ENCODE results near the gene CEACAM1. TPM values are rescaled to one million over a fixed set of nuclear protein-coding genes. Genes with fewer than 3 reads are reported as not detected.

CEACAM1 gene
- total and polyA plus RNA-seq, 2 donors (not counting 1 experiment from before 2014, with no cell fraction given), result 0.03 TPM; not detected in 1

GRCh38 chr19:42544146-42544545, 15.9 kb upstream of the CEACAM1 start:
- H4K20me1 ChIP-seq (ENCODE audit: control insufficient read depth, extremely low read depth, insufficient read depth, low read length), result no peaks in the 10 kb centered on the region

GRCh38 chr19:42542791-42543190, 14.5 kb upstream of the CEACAM1 start:
- Histone ChIP-seq H4K20me1 (ENCODE audit: control insufficient read depth, extremely low read depth, insufficient read depth, low read length) (no peaks in the 10 kb centered on the region), H3K9me3 (ENCODE audit: control insufficient read depth, insufficient read depth, low read depth, low read length) (no peaks in the 10 kb centered on the region), H3K4me2 (ENCODE audit: extremely low read depth, insufficient read depth, low read length) (no peak overlapping the region), H3K9ac (ENCODE audit: insufficient read depth, low read length) (no peak overlapping the region), H3K36me3 (ENCODE audit: control insufficient read depth, insufficient read depth, low read length) (no peaks in the 10 kb centered on the region), H3K27me3 (ENCODE audit: control insufficient read depth, insufficient read depth, low read length) (no peaks in the 10 kb centered on the region), H3K79me2 (ENCODE audit: control insufficient read depth, insufficient read depth, low read length) (no peaks in the 10 kb centered on the region), H3K27ac (ENCODE audit: insufficient read depth, low read length) (no peak overlapping the region), H3K4me3 (replicated peaks in 1 of 4; ENCODE audit: control extremely low read depth in 1 of 4, insufficient read depth in 1 of 4, low read depth in 3 of 4, low read length in 4 of 4) (no peak overlapping the region), H2AFZ (ENCODE audit: low read length) (no peak overlapping the region), H3K4me1 (ENCODE audit: control insufficient read depth, extremely low read depth, insufficient read depth, low read length) (no peaks in the 10 kb centered on the region)
- DNase-seq (ENCODE audit: low read depth in 2 of 2), result no peak
- TF ChIP-seq, protein P1, sequence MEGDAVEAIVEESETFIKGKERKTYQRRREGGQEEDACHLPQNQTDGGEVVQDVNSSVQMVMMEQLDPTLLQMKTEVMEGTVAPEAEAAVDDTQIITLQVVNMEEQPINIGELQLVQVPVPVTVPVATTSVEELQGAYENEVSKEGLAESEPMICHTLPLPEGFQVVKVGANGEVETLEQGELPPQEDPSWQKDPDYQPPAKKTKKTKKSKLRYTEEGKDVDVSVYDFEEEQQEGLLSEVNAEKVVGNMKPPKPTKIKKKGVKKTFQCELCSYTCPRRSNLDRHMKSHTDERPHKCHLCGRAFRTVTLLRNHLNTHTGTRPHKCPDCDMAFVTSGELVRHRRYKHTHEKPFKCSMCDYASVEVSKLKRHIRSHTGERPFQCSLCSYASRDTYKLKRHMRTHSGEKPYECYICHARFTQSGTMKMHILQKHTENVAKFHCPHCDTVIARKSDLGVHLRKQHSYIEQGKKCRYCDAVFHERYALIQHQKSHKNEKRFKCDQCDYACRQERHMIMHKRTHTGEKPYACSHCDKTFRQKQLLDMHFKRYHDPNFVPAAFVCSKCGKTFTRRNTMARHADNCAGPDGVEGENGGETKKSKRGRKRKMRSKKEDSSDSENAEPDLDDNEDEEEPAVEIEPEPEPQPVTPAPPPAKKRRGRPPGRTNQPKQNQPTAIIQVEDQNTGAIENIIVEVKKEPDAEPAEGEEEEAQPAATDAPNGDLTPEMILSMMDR (conservative IDR thresholded peaks at IDR 0.05 in 1 of 2, IDR thresholded peaks at IDR 0.05 in 1 of 2; ENCODE audit: low read depth in 1 of 2, low read length in 2 of 2), result no peak
- no peak for TF ChIP-seq EZH2 (IDR thresholded peaks at IDR 0.05; ENCODE audit: low read length, missing control alignments)

More at GRCh38 chr19:42544146-42544545, 15.9 kb upstream of the CEACAM1 start:
- Histone ChIP-seq H3K9me3 (ENCODE audit: control insufficient read depth, insufficient read depth, low read depth, low read length) (no peaks in the 10 kb centered on the region), H2AFZ (ENCODE audit: low read length) (no peak overlapping the region), H3K9ac (ENCODE audit: insufficient read depth, low read length) (no peak overlapping the region), H3K36me3 (ENCODE audit: control insufficient read depth, insufficient read depth, low read length) (no peaks in the 10 kb centered on the region), H3K27me3 (ENCODE audit: control insufficient read depth, insufficient read depth, low read length) (no peaks in the 10 kb centered on the region), H3K4me1 (ENCODE audit: control insufficient read depth, extremely low read depth, insufficient read depth, low read length) (no peaks in the 10 kb centered on the region), H3K4me3 (replicated peaks in 1 of 4; ENCODE audit: control extremely low read depth in 1 of 4, insufficient read depth in 1 of 4, low read depth in 3 of 4, low read length in 4 of 4) (no peak overlapping the region), H3K27ac (ENCODE audit: insufficient read depth, low read length) (no peak overlapping the region), H3K4me2 (ENCODE audit: extremely low read depth, insufficient read depth, low read length) (no peak overlapping the region), H3K79me2 (ENCODE audit: control insufficient read depth, insufficient read depth, low read length) (no peaks in the 10 kb centered on the region)
- DNase-seq (ENCODE audit: low read depth in 2 of 2), result no peak
- TF ChIP-seq EZH2 (IDR thresholded peaks at IDR 0.05; ENCODE audit: low read length, missing control alignments), result no peak

DNA sequence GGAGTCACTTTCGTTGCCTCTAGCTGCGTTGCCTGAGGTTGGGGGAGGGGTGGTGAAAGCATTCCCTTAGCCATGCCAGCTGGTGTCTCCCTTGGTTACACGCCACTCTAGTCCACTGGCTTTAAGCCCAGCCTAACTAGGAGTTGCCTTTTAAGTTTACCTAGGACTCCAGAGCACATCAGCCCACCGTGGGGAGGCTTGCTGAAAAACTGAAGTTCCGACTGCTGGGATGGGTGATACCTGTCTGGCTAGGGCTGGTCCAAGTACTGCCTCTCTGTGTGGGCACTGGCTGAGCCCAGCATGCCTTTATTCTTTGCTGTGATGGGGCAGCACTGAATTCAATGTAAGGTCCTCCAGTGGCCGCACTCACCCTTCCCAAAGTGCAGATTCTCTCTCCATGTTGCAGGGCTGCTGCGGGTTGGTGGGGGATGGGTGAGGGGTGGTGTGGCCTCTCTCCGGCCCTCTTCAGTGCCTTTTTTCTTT, 11.8 kb upstream of the CEACAM1 start:
- no peaks in the 10 kb centered on the region for H3K36me3 ChIP-seq (ENCODE audit: control insufficient read depth, insufficient read depth, low read length)
- H3K9me3 ChIP-seq (ENCODE audit: control insufficient read depth, insufficient read depth, low read depth, low read length), result no peaks in the 10 kb centered on the region
- H3K4me3 ChIP-seq (replicated peaks in 1 of 4; ENCODE audit: control extremely low read depth in 1 of 4, insufficient read depth in 1 of 4, low read depth in 3 of 4, low read length in 4 of 4), result no peak overlapping the region
- no peak overlapping the region for H2AFZ ChIP-seq (ENCODE audit: low read length)
- no peak overlapping the region for H3K4me2 ChIP-seq (ENCODE audit: extremely low read depth, insufficient read depth, low read length)
- no peak overlapping the region for H3K27ac ChIP-seq (ENCODE audit: insufficient read depth, low read length)
- TF ChIP-seq EZH2 (IDR thresholded peaks at IDR 0.05; ENCODE audit: low read length, missing control alignments), result no peak
- TF ChIP-seq, protein P1 (conservative IDR thresholded peaks at IDR 0.05 in 1 of 2, IDR thresholded peaks at IDR 0.05 in 1 of 2; ENCODE audit: low read depth in 1 of 2, low read length in 2 of 2), result no peak
- no peaks in the 10 kb centered on the region for H3K79me2 ChIP-seq (ENCODE audit: control insufficient read depth, insufficient read depth, low read length)
- H4K20me1 ChIP-seq (ENCODE audit: control insufficient read depth, extremely low read depth, insufficient read depth, low read length), result no peaks in the 10 kb centered on the region
- peak; percentile 3 to 12 for DNase-seq (ENCODE audit: low read depth in 2 of 2)
- H3K9ac ChIP-seq (ENCODE audit: insufficient read depth, low read length), result no peak overlapping the region
- H3K4me1 ChIP-seq (ENCODE audit: control insufficient read depth, extremely low read depth, insufficient read depth, low read length), result no peaks in the 10 kb centered on the region
- no peaks in the 10 kb centered on the region for H3K27me3 ChIP-seq (ENCODE audit: control insufficient read depth, insufficient read depth, low read length)

Data from fibroblast of lung (primary cell).